HG02943 (cell line): ENCODE results near the gene GMEB1.
A peak's percentile ranks its signal among the peaks of the same experiment; 100 is the strongest.
"Not testable (repeated sequence)": the region's sequence is repeated elsewhere in the genome, so short reads cannot be mapped to it uniquely, and the experiment has no call there.

Experiments
- ATAC-seq: cut with Tn5 transposase; IDR thresholded peaks from one replicate; pipeline ENCODE4 v1.9.1; 2021; ENCODE audit warnings: mild to moderate bottlenecking, low read depth, moderate library complexity; ENCODE audit not compliant: unreplicated experiment

The GMEB1 gene

DNA sequence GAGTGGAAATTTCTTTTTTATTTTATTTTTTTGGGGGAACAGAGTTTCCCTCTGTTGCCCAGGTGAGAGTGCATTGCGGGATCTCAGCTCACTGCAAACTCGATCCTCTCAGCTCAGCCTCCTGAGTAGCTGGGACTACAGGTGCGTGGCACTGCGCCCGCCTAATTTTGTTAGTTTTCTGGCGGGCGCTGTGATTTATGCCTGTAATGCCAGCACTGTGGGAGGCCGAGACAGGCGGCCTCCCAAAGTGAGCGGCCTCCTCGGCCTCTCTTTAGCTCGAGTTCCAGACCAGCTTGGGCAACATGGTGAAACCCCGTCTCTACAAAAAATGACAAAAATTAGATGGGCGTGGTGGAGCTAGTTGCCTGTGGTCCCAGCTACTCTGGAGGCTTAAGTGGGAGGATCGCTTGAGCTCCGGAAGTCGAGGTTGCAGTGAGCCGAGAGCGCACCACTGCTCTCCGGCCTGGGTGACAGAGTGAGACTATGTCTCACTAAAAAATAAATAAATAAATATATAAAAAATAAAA lies 2.7 kb downstream of the GMEB1 start:
- ATAC-seq = no peak

DNA sequence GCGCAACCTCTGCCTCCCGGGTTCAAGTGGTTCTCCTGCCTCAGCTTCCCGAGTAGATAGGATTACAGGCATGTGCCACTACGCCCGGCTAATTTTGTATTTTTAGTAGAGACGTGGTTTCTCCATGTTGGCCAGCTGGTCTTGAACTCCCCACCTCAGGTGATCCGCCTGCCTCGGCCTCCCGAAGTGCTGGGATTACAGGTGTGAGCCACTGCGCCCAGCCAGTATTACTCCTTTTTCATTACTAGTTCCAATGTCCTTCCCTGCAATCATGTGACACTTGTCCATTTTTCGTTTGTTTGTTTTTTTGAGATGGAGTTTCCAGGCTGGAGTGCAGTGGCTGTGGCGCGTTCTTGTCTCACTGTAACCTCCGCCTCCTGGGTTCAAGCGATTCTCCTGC lies 4.4 kb downstream of the GMEB1 start:
- ATAC-seq = not testable (repeated sequence)

DNA sequence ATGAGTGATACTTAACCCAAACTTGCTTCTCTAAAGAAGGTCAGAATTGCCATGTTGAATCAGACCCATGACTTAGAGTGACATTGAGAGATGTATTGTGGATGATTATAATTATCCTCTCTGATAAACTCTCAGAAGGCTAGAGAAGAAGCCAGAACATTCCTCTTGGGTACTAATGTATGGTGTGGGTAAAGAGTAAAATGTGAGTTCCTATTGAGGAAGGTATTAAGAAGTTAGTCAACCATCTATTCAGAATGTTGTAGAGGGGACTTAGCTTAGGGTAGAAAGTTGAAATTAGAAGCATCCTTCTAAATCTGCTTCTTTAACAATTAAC lies 7.3 kb downstream of the GMEB1 start:
- ATAC-seq = no peak

- no peak for ATAC-seq
Measured at GRCh38 chr1:28680151-28680550, 11.6 kb downstream of the GMEB1 start.

GRCh38 chr1:28682840-28683239 lies 14.3 kb downstream of the GMEB1 start:
- no peak for ATAC-seq

DNA sequence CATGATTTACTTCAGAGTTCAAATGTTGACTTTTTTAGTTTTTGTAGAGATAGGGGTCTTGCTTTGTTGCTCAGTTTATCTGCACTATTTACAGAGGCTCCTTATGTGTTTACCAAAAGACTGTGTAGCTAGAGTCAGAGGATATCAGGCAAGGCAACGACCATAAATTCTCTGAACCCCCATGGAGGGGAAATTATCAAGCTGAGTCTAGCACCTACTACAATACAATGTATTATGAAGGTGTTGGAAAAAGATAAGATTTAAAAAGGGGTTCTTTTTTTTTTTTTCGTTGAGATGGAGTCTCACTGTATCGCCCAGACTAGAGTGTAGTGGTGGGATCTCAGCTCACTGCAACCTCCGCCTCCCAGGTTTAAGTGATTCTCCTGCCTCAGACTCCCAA lies 16.4 kb downstream of the GMEB1 start:
- no peak for ATAC-seq

DNA sequence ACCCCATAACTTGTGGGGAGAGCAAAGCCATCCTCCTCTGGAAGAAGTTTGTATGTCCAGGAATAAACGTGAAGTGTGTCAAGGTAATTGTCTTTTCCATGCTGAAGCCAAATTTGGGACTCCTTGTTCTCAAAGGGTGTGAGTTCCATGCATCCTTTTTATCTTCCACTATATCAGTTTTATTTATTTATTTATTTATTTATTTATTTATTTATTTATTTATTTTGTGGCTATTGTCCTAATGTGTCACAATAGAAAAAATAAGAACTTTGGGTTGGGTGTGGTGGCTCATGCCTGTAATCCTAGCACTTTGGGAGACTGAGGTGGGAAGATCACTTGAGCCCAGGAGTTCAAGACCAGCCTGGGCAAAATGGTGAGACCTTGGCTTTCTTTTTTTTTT lies 23.0 kb downstream of the GMEB1 start:
- ATAC-seq = not testable (repeated sequence)

GRCh38 chr1:28703629-28704028 lies 35.0 kb downstream of the GMEB1 start:
- no peak for ATAC-seq

DNA sequence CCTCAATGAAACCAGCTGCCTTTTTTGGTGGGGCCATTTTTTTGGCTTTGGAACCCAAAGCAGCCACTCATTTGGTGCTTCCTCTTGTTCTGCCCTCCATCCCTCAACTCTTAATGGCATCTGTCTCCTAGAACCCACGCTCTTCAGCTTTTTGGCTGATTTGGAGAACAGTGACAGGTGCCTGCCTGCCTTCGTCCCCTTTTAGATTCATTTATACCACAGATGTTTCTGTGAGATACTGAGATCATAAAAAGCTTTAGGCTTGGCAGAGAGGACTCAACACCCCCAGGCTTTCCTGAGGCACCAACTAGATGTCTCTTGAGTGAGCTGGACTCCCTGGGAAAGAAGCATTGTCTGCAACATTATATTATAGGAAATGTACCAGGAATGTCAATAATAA lies 47.8 kb downstream of the GMEB1 start:
- ATAC-seq = no peak

- no peak for ATAC-seq
Measured at GRCh38 chr1:28718166-28718565, 49.6 kb downstream of the GMEB1 start.

- no peak for ATAC-seq
Measured at GRCh38 chr1:28718586-28719331, 50.2 kb downstream of the GMEB1 start.

DNA sequence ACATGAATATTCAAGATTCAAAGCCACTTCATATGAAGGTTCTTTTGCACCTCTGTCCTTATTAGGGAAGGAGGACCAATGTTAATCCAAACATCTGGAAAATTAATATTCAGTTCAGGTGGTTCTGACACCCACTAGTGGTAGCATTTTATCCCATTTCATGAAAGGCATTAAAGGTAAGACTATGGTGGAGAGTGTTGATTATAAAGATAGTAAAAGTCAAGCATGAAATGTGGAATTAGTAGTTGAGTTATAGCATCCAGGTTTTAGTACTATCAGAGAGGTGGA lies 50.7 kb downstream of the GMEB1 start:
- no peak for ATAC-seq

GRCh38 chr1:28720376-28720775 lies 51.8 kb downstream of the GMEB1 start:
- ATAC-seq = no peak

- not testable (repeated sequence) for ATAC-seq
Measured at GRCh38 chr1:28721927-28722326, 53.3 kb downstream of the GMEB1 start.

GRCh38 chr1:28725365-28725764 lies 56.8 kb downstream of the GMEB1 start:
- not testable (repeated sequence) for ATAC-seq

GRCh38 chr1:28735961-28736449 lies 67.4 kb downstream of the GMEB1 start:
- no peak for ATAC-seq

DNA sequence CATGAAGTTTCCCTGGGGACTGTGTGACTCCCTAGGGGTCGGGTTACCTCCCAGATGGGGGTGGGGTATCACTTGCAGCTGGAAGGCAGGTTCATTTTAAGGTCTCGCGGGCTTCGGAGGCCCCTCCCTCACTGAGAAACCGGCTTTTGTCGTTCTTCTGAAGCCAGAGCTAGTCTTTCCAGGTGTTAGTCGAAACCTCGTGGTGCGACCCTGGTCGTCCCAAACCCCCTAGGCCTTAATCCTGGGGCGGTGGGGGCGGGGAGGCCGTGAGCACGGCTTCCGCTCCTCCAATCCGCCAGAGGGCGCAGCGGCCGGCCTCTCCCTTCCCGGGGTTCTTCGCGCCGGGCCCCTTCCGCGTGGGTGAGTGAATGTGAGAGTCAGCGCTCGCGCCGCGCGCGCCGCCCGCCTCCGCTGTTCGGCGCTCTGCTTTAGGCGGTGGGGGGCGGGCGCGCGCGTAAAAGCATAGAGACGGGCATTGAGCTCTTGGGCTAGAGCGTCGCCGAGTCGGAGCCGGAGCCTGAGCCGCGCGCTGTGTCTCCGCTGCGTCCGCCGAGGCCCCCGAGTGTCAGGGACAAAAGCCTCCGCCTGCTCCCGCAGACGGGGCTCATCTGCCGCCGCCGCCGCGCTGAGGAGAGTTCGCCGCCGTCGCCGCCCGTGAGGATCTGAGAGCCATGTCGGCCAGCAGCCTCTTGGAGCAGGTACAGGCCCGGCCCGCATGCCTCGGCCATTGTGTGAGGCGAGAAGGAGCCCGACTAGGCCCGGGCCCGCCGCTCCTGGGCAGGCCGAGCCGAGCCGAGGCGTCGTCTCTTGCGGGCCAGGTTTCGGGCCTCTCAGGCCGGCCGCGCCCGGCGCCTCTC lies 68.1 kb downstream of the GMEB1 start, which contains the start of gene YTHDF2:
Gene YTHDF2 (plus strand): TSS at position 491 of the 857 bp plus-strand sequence. CDS start 181 bp downstream, at position 672.
- ATAC-seq = peak; percentile 84

DNA sequence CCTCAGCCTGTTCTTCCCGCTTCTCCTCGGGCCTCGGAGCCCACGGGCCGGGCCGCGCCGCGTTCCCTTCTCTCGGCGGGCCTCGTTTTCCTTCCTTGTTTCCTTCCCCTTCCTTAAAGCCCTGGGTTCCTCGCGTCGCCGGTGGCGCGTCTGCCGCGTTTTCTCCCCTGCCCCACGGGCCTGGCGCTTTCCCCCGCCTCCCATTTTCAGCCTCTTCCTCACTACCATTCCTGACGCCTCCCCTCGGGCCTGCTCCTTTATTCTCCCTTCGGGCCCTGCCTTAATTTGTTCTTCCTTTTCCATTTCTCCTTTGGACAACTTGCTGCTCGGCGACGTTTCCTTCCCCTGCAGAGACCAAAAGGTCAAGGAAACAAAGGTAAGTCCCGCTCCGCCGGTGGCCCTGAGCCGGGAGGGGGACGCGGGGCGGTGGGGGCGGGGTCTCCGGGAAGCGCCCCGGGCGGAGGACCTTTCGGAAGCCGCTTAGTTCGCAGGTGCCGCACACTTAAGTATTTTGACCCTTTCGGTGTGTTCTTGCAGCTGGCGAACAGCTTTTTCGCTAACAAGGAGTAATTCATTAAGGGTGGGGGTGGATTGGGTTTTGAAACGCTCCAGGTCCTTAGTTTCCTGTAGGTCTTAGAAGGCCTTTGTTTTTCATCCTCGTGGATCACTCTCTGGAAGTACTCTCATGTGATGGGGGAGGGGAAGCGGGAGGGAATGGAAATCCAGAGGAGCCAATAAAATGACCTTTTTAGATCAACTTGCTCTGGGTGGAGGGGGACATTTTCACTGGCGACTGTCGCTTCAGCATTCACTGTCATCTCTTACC lies 68.9 kb downstream of the GMEB1 start:
- peak; percentile 19 for ATAC-seq

DNA sequence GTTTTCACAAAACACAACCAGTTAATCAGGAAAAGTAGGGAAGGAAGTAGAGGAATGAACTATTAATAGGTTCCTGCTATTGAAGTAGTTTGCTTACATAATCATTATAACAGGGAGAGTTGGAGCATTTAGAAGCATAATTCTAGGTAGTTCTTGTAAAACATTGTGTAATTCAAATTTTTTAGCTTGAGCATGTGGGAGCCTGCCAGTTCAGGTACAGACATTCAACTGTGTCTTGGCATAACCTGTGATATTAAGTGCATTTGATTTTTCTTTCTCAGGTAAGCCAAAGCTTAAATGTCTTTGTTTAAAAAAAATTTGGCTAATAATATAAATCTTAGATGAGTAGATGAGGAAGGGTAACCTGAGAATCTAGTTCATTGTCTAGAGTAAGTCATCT lies 71.5 kb downstream of the GMEB1 start:
- ATAC-seq = no peak

GRCh38 chr1:28744184-28744583 lies 75.6 kb downstream of the GMEB1 start:
- no peak for ATAC-seq
